ENCODE measurements around the gene CDK2AP2. TPM values are rescaled to one million over a fixed set of nuclear protein-coding genes. Genes with fewer than 3 reads are reported as not detected.
"Not testable (repeated sequence)": the region's sequence is repeated elsewhere in the genome, so short reads cannot be mapped to it uniquely, and the experiment has no call there.

Gene CDK2AP2
- total RNA-seq, 1 donor from 2014 or later = 15.3 TPM

DNA sequence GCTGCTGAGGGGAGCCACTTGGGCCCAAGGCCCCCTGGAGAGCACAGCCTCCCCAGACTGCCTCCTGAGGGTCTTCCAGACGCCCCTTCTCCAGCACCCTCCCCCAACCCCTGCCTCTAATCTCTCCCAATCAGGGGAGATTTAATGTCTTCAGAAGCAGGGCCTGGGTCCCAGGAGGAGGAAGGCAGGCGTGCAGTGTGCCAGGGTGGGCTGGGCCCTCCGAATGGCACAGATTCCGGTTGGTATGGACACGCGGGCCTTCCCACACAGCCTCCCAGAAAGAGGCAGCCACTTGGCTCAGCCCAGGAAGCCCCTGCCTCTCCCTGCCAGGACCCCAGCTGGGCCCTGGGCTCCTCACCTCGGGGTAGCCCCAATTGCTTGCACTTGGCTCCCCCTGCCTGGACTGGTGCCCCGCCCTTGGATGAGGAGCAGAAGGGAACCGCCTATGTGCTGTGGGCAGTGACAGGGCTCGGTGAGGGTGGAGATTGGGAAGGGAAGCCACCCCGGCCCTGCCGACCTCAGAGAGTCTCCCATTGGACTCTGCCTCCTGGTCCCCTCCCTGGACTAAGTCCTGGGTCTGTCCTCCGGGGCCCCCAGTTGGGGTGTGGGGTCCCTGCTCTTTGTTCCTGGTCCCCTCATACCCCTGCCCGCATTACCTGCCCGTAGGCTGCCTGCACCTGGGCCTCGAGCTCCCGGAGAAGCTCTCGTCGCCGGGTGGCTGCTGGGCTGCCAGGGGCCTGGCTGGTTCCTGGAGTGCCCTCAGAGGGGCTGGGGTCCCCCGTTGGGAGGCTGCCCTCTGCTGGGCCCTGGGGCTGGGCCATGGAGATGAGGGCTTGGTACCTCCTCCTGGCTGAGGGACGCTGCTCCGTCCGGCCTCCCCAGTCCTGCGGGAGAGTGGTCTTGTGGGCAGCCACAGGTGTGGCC, 15.9 kb upstream of the CDK2AP2 start:
- DNase-seq (ENCODE audit: low read depth in 2 of 2) = no peak

DNA sequence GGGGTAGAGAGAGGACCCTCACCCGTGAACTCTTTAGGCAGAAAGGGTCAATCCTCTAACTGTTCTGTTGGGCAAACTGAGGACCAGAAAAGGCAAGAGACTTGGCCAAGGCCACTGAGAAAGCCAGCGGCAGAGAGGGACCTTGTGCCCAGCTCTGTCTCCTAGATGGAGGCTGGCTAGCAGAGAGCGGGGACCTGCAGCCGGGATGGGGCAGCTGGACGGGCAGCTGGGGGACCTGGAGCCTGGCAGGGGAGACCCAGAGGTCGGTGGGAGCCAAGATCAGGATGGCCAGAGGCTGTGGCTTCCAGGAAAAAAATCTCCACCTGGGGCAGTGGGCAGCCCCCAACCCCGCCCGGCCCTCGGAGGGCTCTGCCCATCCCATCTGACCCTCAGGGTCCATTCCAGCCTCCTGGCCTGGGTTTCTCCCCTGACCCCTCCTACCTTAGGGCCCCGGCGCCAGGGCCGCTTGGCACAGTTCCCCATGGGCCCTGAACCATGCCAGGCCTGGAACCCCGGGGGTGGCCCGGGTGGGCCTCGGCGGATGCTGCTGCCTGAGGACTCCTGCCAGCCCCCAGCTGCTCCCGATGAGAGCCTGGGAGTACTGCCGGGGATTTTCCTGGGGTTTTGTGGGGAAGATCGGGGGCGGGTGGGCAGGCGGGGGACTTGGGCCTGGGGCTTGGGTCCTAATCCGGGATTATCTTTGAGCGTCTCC, 15.0 kb upstream of the CDK2AP2 start, which contains the start of gene CABP2:
CABP2 (minus strand) TSS at position 603 of the 712 bp plus-strand sequence; CDS start at position 483, 120 bp downstream.
- DNase-seq (ENCODE audit: low read depth in 2 of 2) = no peak

DNA sequence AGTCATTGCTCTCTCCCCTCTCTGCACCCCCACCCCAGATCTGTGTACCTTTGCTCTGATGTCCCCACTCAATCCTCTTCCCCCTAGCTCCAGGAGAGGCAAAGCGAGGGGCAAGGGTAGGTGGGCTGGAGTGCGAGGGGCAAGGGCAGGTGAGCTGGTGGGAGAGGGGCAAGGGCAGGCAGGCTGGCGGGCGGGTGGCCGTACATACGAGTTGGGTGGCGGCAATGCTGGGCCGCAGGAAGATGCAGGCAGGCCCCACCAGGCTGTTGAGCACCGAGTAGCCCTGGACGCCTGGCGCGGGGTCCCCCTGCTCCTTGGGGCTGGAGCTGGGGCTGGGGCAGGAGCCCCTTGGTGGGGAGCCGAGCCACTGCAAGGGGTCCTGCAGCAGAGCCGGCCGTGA, 14.4 kb upstream of the CDK2AP2 start:
- DNase-seq (ENCODE audit: low read depth in 2 of 2) = no peak

DNA sequence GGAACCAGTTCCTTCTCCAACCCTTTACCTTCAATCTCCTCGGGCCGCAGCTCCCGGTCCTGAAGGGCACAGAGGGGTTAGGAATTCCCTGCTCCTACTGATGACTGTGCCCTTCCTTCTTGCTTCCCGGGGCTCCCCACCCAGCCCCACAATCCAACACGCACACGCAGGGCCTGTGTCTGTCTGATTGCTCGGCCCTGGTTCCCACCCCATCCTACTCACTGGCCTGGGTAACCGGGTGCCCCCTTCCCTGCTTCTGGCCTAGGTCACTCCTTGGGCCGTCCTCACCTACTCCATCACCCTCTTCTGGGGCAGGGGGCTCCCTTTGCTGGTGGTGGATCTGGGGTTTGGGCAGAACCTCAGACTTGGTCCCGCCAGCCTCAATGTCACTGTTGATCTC, 14.0 kb upstream of the CDK2AP2 start:
- no peak for DNase-seq (ENCODE audit: low read depth in 2 of 2)

DNA sequence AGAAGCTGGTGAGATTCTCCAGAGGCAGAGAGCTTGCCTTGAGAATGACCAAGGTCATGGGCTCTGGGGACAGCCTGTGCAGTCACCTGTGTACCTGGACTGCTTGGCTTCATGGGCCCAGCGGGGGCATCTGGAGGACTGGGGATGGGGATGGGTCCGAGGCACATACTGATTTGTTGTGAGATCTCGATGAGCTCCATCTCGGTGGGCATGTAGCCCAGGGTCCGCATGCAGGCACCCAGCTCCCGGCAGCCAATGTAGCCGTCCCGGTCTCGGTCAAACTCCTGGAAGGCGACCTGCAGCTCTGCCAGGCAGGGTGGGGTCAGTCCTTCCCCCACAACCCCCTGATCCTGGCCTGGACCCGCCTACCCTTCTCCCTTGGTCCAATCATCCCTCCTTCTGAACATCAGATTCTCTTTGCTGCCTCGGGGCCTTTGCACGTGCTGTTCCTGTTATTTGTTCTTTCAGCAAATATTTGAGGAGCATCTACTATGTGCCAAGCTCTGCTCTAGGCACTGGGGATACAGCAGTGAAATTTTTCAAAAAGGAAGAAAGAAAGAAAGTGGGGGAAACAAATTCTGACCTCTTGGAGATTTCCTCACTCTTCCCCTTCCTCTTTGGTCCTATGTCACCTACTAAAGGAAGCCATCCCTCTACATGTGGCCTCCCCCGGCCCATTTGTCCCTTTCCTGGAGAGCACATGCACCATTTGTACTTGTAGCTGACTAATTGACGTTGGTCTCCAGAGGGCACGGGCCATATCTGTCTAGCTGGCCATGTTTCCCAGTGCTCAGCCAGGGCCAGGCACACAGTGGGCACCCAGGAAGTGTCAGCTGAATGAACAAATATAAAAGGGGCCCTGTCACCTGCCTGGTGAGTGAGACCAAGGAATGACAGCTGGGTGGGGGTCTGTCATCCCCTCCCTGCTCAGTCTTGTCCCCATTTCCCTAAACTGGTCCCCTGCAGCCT, 13.2 kb upstream of the CDK2AP2 start:
- no peak for DNase-seq (ENCODE audit: low read depth in 2 of 2)

DNA sequence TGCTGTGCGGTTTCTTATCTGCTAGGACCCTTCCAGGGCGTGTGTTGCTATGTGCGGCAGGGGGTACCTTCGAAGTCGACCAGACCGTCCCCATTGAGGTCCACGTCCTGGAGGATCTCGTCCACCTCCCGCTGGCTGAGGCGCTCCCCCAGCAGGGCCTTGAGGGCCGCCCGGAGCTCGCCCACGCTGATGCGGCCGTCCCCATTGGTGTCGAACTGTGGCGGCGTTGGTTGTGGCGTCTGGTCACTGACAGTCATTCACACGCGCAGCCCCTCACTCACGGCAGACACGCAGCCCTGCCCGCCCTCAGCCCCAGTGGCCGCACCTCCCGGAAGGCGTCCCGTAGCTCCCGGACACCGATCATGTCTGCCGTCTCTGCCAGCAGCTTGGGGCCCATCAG, 11.8 kb upstream of the CDK2AP2 start:
- DNase-seq (ENCODE audit: low read depth in 2 of 2) = no peak

DNA sequence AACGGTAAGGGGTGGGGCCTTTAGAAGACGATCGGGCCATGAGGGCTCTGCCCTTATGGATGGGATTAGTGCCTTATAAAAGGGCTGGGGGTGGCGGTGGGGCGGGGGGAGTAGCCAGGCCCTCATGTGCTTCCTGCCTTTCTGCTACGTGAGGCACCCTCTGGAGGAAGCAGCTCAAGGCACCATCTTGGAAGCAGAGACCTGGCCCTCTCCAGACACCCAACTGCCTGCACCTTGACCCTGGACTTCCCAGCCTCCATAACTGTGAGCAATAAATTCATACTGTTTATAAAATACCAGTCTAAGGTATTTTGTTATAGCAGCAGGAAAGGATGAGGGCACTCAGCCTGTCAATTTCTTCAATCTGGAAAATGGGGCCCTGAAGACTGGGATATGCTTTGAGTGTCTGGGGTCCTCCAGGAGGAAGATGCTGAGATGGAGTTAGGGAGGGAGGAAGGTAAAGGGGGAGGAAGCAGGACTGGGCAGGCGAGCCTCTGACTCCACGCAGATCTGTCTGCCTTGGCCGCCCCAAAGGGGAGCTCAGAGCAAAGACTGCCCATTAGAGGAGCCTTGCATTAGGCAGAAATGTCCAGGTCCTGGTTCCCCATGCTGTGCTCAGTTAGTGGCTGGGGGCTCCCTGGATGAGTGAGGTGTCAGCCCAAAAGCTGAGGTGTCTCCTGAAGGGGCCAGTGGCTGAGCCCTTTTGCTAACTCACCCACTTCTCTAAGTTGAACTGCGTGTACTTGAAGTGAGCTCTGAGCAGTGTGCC, 10.0 kb upstream of the CDK2AP2 start:
- DNase-seq (ENCODE audit: low read depth in 2 of 2) = no peak

DNA sequence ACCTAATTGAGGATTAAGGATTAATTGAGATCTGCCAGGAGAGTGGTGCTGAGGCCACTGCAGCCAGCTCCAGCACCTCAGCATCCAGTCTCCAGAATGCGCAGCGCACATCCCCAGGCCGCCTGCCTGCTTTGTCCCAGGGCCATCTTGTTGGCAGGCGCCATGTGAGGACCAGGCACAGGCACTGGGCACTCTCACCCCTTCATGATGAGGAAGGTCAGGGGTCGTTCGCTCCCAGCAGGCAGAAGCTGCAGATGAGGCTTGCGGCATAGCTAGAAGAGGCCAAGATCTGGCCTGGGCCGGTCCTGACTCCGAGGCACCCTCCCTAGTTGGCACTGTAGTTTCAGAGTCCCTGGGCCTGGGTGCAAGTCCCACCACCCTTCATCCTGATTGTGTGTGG, 8.8 kb upstream of the CDK2AP2 start:
- DNase-seq (ENCODE audit: low read depth in 2 of 2) = no peak

DNA sequence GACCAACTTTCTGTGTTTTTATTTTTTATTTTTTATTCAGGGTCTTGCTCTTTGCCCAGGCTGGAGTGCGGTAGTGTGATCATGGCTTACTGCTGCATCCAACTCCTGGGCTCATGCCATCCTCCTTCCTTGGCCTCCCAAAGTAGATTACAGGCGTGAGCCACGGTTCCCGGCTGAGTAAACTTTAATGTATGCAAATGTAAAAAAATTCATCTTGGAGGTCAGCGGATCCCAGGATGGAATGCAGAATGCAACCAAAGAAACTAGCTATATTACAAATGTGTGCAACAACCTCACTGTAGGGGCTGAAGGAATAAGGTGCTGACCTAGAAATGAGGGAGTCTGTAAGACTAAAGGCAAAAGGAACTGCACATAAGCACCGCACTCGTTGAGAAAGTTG, 6.2 kb upstream of the CDK2AP2 start:
- DNase-seq (ENCODE audit: low read depth in 2 of 2) = no peak

DNA sequence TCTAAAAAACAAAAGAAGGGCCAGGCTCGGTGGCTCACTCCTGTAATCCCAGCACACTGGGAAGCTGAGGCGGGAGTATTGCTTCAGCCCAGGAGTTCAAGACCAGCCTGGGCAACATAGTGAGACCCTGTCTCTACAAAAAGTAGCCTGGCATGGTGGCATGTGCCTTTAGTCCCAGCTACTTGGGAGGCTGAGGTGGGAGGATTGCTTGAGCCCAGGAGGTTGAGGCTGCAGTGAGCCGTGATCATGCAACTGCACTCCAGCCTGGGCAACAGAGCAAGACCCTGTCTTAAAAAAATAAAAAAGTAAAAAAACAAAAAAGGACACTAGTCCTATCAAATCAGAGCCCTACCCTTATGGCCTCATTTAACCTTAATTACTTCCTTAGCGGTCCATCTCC, 3.6 kb upstream of the CDK2AP2 start:
- DNase-seq (ENCODE audit: low read depth in 2 of 2) = not testable (repeated sequence)

DNA sequence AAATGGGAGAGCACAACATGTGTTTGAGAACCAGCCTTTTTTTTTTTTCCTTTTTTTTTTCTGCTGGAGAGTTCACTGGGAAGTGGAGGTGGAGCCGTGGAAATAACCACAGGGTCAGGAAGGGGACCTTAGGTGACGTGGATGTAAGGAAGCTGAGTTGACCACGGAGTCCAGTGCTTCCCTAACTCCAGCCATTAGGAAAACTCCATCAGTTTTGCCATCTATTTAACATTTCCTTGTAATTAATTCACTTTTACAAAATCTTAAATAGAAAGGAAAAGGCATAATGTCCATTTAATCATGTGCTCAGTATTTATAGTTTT, 2.0 kb upstream of the CDK2AP2 start:
- DNase-seq (ENCODE audit: low read depth in 2 of 2) = no peak

DNA sequence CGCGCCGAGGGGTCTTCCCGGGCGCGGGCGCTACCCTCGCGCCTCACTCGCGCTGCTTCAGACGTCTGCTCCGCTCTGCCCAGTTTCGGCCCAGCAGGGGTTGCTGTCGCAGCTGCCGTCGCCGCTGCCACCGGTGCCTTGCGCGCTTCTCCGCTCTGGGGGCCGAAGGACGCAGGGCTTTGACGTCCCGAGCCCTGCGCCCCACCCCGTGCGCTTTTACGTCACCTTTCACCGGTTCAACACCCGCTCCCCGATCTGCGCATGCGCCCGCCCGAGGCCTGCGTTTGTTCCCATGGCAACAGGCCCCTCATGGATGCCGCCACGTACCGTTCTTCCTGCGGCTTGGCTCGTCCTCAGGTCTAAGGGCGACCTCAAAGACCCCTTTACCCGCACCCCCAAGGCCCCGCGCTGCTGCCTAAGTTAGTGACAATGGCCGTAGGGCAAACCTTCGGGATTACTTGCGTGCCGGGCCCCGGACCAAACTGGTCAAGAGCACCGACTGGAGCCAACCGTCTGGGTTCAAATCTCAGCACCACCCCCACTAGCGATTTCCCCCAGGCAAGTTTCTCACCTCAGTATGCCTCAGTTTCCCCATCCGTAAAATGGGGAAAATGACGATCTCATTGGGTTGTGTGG, 642 bp upstream of the CDK2AP2 start:
- DNase-seq (ENCODE audit: low read depth in 2 of 2) = peak; percentile 92 to 96

DNA sequence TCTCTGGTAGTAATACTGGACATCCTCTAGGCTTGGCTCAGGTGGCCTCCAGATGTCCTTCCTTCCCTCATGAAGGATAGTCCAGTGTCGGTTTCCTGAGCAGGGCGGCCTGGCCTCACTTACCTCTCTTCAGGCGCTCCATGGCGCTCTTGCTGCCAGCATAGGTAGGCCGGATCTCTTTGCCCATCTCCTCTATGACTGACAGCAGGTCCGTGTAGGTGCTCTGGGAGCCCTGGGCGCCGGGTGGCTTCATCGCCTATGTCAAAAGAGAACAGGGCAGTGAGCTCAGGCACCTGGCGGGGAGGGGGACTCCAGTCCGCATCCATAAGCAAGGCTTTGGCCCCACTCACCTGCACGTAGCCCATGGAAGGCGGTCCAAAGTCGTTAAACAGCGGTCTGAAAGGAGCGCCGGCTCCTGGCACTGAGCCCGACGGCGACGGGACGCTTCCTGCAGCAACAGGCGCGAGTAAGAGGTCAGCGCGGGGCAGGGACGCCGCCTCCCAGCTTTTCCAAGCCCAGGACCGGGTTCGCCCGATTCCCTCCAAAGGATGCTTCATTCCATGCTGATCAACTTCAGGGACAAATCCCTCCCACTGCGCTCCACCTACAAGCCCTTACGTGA, 609 bp downstream of the CDK2AP2 start:
- peak; percentile 55 to 88 for DNase-seq (ENCODE audit: low read depth in 2 of 2)

DNA sequence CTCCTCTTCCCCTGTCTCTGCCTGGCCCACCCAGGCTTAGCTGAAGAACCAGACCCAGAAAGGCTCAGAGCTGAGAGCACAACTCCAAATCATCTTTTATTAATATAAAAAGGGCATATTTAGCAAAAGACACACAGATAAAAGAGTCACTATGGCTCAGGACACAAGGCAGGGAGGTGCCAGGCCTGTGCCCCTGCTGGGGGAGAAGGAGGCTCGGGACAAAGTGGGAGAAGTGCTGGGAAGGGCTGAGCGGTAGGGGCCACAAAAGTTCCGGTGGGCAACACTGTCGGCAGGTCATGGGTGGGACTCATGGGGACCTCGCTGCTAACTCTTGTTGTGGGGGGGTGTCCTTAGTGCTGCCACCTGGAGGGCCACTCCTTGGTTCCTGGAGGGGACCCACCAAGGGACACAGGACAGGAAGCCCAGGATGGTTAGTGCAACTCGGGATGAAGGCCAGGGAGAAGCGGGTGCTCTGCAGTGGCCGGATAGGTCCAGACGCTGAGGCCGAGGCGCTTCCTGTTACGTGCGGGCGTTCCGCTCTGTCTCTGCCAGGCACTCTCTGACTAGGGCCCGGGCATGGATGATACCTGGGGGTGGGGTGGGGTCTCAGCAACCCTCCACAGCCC, 1.4 kb downstream of the CDK2AP2 start:
- DNase-seq (ENCODE audit: low read depth in 2 of 2) = no peak

DNA sequence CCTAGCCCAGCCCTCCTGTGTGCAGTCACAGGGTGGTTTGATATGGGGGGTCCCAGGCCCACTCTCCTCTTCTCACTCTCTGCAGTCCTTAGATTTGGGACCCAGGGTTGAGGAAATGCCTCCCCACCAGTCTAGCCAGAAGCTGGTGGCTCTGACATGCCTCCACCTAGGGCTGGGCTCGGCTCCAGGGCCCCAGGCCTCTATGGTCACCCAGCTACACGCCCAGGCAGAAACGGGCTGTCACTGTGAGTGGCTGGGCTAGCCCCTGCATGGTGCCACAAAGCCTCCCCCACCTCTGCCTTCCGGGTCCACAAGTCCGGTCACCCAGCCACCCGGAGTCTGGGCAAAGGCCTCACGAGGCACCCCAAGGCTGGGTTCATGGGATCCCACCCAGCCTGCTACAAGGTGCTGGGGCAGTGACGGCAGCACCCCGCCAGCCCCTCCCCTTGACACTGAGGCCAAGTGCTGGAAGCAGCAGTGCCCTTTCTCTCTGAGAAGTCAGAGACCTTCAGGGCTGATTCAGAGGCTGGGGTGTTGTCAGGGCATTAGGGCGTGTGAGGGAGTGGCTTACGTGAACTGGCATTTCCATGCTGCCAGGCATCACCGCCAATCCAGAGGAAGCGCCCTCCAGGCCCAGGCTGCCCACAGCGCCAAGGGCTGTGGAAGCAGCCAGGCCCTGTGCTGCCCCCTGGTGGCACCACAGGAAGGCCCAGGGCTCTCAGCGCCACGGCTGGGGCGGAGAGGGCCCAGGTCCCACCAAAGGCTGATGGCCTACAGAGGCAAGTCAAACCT, 2.2 kb downstream of the CDK2AP2 start:
- peak; percentile 60 to 89 for DNase-seq (ENCODE audit: low read depth in 2 of 2)

DNA sequence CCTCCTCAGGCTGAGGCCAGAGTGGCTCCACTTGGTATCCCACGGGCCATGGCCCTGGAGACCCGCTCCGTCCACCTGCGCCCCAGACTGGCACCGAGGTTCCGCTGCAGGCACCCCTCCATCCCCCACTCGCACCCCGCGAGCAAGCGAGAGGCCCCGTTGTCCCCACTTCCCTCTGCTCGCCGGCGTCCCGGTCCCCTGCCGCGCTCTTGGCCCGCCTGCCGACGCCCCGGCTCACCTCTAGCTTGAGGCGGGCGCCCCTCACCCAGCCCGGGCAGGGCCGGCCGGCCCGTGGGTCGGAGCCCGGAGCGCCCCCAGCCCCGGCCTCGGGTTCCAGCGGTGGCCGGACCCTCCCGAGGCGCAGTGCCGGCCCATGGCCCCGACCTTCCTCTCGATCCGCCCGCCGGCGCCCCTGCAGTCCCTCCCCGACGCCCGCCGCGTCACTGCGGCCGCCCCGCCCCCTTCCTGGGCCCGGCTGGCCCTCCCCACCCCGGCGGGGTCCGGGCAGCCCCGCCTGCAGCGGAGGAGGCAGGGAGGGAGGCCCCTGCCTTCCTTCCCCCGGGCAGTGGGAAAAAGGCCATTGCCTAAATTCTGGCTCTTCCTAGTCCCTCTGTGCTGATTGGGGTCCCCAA, 2.9 kb downstream of the CDK2AP2 start, which contains the start of gene PITPNM1:
PITPNM1 (minus strand) TSS at position 414 of the 632 bp plus-strand sequence. CDS start 1,183 bp downstream, outside the sequence.
- DNase-seq (ENCODE audit: low read depth in 2 of 2) = peak in 1 of 2 donors; percentile 9

DNA sequence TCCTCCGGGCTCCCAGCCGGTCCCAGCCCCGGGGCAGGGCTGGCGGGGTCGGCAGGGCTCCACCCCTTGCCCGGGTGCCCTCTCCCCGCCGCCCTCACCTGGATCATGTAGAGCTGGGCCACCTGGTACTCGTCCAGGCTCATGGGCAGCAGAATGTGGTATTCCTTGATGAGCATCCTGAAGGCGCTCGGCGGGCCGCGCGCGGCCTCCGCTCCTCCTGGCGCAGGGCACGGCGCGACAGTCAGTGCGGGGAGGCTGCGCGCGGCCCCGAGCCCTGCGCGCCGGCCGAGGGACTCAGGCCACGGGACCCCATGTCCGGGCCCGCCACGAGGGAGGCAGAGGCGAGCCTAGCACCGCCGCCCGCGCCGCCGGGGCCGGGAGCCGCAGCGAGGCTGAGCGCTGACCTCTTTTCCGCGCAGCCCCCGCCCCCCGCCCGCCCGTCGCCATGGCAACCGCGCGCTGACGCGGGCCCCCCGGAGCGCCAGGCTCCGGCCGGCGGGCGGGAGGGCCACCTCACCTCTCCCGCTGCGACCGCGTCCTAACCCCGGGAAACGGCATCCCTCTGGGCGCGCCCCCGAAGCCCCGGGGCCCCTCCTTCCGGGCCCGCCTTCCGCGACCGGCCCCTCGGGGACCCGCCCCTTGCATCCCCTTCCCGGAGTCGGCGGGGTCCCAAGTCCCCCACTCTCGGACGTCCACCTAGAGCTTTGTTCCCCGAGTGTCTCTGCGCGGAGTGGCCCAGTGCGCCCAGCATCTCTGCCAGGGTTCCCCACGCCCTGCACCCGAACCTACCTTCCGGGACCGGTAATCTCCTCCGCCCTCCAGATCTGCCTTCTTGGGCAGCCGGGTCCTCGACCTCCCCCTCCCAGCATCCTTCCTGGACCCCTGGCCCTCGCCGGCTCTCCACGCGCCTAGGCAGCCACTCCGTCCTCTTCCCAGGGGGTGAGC, 3.7 kb downstream of the CDK2AP2 start:
- DNase-seq (ENCODE audit: low read depth in 2 of 2) = peak in 1 of 2 donors; percentile 34

Data from dermis microvascular lymphatic vessel endothelial cell (primary cell).